ENCODE measurements around the gene PLPPR4. TPM values are rescaled to one million over a fixed set of nuclear protein-coding genes. Genes with fewer than 3 reads are reported as not detected.

Gene PLPPR4
- total RNA-seq, 1 donor from 2014 or later: 0.15 TPM

DNA sequence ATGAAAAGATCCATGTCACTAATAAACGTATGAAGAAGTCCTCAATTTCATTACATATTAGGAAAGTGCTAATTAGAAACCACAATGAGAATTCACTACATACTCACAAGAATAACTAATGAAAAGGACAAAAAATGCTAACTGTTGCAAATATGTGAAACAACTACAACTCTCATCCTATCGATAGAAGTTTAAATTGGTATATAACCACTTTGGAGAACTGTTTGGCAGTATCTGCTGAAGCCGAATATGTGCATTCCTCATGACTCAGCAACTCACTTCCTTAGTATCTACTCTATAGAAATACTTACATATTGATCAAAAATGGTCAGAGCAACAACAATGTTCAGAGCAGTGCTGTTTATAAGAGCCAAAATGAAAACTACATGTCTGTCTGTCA is 66.8 kb downstream of the PLPPR4 start:
- Mint-ChIP-seq H3K27ac (ENCODE audit: unreplicated experiment) (no peak overlapping the region), H3K4me1 (ENCODE audit: unreplicated experiment) (peaks cover 2% of the 10 kb centered on the region)
- TF ChIP-seq, protein P1, sequence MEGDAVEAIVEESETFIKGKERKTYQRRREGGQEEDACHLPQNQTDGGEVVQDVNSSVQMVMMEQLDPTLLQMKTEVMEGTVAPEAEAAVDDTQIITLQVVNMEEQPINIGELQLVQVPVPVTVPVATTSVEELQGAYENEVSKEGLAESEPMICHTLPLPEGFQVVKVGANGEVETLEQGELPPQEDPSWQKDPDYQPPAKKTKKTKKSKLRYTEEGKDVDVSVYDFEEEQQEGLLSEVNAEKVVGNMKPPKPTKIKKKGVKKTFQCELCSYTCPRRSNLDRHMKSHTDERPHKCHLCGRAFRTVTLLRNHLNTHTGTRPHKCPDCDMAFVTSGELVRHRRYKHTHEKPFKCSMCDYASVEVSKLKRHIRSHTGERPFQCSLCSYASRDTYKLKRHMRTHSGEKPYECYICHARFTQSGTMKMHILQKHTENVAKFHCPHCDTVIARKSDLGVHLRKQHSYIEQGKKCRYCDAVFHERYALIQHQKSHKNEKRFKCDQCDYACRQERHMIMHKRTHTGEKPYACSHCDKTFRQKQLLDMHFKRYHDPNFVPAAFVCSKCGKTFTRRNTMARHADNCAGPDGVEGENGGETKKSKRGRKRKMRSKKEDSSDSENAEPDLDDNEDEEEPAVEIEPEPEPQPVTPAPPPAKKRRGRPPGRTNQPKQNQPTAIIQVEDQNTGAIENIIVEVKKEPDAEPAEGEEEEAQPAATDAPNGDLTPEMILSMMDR (IDR thresholded peaks at IDR 0.05; ENCODE audit: unreplicated experiment): no peak

DNA sequence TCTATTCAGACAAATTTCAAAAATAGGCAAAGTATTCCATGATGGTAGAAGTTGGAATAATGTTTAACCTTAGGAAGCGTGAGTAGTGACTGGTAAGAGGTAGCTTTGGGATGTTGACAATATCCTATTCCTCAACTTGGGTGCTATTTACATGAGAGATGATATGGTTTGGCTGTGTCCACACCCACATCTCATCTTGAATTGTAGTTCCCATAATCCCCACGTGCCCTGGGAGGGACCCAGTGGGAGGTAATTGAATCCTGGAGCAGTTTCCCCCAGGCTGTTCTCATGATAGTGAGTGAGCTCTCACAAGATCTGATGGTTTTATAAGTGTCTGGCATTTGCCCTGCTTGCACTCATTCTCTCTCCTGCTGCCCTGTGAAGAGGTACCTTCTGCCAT is 67.3 kb downstream of the PLPPR4 start:
- Mint-ChIP-seq H3K27ac (ENCODE audit: unreplicated experiment) (no peak overlapping the region), H3K9me3 (ENCODE audit: unreplicated experiment) (no peaks in the 10 kb centered on the region), H3K4me1 (ENCODE audit: unreplicated experiment) (peaks cover 2% of the 10 kb centered on the region), H3K36me3 (ENCODE audit: low read depth, unreplicated experiment) (no peaks in the 10 kb centered on the region), H3K27me3 (ENCODE audit: unreplicated experiment) (no peaks in the 10 kb centered on the region), H3K4me3 (ENCODE audit: unreplicated experiment) (no peak overlapping the region)
- no peak for DNase-seq (ENCODE audit: low spot score)
- TF ChIP-seq, protein P1 (IDR thresholded peaks at IDR 0.05; ENCODE audit: unreplicated experiment): no peak

More for the DNA sequence above, 66.8 kb downstream of the PLPPR4 start:
- DNase-seq (ENCODE audit: low spot score): no peak
- H3K36me3 Mint-ChIP-seq (ENCODE audit: low read depth, unreplicated experiment): no peaks in the 10 kb centered on the region
- no peaks in the 10 kb centered on the region for H3K27me3 Mint-ChIP-seq (ENCODE audit: unreplicated experiment)
- no peak overlapping the region for H3K4me3 Mint-ChIP-seq (ENCODE audit: unreplicated experiment)
- no peaks in the 10 kb centered on the region for H3K9me3 Mint-ChIP-seq (ENCODE audit: unreplicated experiment)

DNA sequence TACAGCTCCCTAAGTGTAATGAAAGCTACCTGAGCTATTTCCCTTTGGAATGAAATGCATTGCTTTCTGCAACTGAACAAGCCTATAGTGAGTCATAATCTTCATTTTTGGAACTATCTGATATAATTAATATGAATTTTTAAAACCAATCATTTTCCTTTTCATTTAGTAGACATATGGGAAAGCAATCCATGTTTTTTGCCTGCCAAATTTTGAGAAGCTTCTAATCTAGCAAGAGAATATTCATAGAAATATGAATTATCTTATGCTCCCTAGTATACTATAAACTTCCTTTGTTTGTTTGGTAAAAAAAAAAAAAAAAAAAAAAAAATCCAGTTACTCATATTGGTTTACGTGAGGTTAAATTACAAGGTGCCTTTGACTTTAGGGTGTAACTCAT is 68.3 kb downstream of the PLPPR4 start:
- Mint-ChIP-seq H3K27me3 (ENCODE audit: unreplicated experiment) (no peaks in the 10 kb centered on the region), H3K4me3 (ENCODE audit: unreplicated experiment) (no peak overlapping the region), H3K27ac (ENCODE audit: unreplicated experiment) (no peak overlapping the region), H3K36me3 (ENCODE audit: low read depth, unreplicated experiment) (no peaks in the 10 kb centered on the region), H3K9me3 (ENCODE audit: unreplicated experiment) (no peaks in the 10 kb centered on the region), H3K4me1 (ENCODE audit: unreplicated experiment) (peaks cover 2% of the 10 kb centered on the region)
- no peak for DNase-seq (ENCODE audit: low spot score)
- TF ChIP-seq, protein P1 (IDR thresholded peaks at IDR 0.05; ENCODE audit: unreplicated experiment): no peak

DNA sequence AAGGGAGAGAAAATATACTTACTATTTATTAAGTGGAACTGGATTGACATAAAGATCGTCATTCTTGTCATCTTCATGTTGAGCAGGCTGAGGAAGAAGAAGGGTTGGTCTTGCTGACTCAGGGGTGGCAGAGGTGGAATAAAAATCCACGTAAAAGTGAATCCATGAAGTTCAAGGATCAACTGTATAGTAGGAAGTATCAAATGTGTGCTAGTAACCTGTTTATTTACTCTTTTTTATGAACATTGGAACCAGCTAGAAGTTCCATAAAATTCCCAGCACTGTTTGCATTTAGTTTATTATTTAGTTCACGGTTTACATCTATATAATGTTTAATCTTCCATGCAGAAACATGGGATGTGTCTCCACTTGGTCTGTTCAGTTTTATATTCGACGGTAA is 70.7 kb downstream of the PLPPR4 start:
- Mint-ChIP-seq H3K9me3 (ENCODE audit: unreplicated experiment) (no peaks in the 10 kb centered on the region), H3K36me3 (ENCODE audit: low read depth, unreplicated experiment) (no peaks in the 10 kb centered on the region), H3K27me3 (ENCODE audit: unreplicated experiment) (no peaks in the 10 kb centered on the region), H3K4me1 (ENCODE audit: unreplicated experiment) (no peaks in the 10 kb centered on the region), H3K4me3 (ENCODE audit: unreplicated experiment) (no peak overlapping the region), H3K27ac (ENCODE audit: unreplicated experiment) (no peak overlapping the region)
- DNase-seq (ENCODE audit: low spot score): no peak
- TF ChIP-seq, protein P1 (IDR thresholded peaks at IDR 0.05; ENCODE audit: unreplicated experiment): no peak

DNA sequence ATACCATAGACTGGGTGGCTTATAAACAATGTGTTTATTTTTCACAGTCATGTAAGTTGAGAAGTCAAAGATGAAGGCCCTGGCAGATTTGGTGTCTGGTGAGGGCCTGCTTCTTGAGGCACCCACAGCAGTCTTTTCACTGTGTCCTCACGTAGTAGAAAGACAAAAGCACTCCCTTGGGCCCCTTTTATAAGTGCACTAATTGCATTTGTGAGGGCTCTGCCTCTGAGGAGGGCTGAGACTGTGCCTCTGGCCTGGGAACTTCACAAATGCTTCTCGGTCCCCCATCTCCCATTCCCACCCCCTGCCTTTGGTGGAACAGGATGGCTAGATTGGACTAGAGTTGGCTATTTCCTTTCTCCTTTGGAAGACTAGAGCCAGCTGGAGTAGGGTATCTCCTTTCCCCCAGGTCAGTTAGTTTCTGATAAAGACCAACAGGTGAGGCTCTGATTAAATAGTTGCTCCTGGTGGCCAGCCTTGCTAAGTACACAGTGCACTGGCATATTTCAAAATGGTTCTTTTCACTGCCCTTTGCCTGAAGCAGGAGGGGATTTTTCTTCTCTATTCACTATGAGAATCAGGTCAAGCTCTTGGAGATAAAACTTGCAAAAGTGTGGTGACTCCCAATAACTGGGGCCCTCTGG is 82.9 kb downstream of the PLPPR4 start:
- Mint-ChIP-seq H3K36me3 (ENCODE audit: low read depth, unreplicated experiment) (no peaks in the 10 kb centered on the region), H3K27me3 (ENCODE audit: unreplicated experiment) (no peaks in the 10 kb centered on the region), H3K9me3 (ENCODE audit: unreplicated experiment) (no peaks in the 10 kb centered on the region), H3K27ac (ENCODE audit: unreplicated experiment) (no peak overlapping the region), H3K4me1 (ENCODE audit: unreplicated experiment) (no peaks in the 10 kb centered on the region), H3K4me3 (ENCODE audit: unreplicated experiment) (no peak overlapping the region)
- TF ChIP-seq, protein P1 (IDR thresholded peaks at IDR 0.05; ENCODE audit: unreplicated experiment): peak; percentile 18
- DNase-seq (ENCODE audit: low spot score): no peak

Measured in endothelial cell (in vitro differentiated cells).